ENCODE results near the gene FRMD4B.

FRMD4B gene

DNA sequence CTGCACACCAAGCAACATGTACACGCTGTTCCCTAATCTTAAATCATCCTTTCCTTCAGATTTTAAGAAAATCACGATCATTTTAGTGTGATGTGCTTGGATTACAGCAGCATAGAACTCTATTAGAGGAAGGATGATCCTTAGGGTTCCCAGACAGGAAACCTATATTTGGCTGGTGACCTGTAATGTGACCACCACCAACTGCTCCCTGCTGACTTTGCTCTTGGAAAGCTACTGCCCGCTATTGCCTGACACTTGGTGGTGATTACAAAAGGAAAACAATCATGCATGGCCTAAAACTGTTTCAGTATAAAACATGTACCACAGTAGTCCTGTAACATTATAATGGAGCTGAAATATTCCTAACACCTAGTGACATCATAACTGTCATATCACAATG, 236.3 kb downstream of the FRMD4B start:
- H3K27me3 ChIP-seq (ENCODE audit: insufficient read depth, low read length, poor library complexity, severe bottlenecking): no peaks in the 10 kb centered on the region

DNA sequence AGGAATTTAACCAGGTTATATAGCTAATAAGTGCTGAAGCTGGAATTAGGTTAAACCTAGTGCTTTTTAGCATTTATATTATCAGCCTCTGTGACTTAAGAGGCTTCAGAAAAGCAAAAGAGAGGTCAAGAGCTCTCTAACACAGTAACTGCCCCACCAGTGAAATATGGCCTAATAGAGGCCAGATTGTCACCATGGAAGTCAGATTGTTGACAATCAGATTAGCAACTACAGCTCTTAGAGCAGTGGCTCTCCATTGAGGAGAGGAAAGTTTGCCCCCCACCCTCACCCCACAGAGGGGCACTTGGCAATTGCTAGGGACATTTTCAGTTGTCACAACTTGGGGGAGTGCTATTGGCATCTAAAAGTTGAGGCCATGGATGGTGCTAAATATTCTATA, 240.2 kb downstream of the FRMD4B start:
- H3K79me2 ChIP-seq (ENCODE audit: insufficient read depth, low read length): no peaks in the 10 kb centered on the region
- no peaks in the 10 kb centered on the region for H4K20me1 ChIP-seq (ENCODE audit: insufficient read depth, low read length, poor library complexity, severe bottlenecking)
- no peaks in the 10 kb centered on the region for H3K36me3 ChIP-seq (ENCODE audit: insufficient read depth, low read length)
- no peaks in the 10 kb centered on the region for H3F3A ChIP-seq (ENCODE audit: low read depth)
- H2AFZ ChIP-seq (ENCODE audit: low read length): no peak overlapping the region
- H3K4me1 ChIP-seq (ENCODE audit: insufficient read depth, low read length, poor library complexity, severe bottlenecking): no peaks in the 10 kb centered on the region
- H3K9ac ChIP-seq (ENCODE audit: low read depth, low read length, poor library complexity, severe bottlenecking): no peak overlapping the region
- H3K9me2 ChIP-seq (replicated peaks; ENCODE audit: low read depth, low read length): no peaks in the 10 kb centered on the region
- H3K4me2 ChIP-seq (ENCODE audit: low read depth, low read length, poor library complexity, severe bottlenecking): no peak overlapping the region
- no peak for TF ChIP-seq EZH2phosphoT487 (IDR thresholded peaks at IDR 0.05; ENCODE audit: borderline replicate concordance)
- TF ChIP-seq, protein P1, sequence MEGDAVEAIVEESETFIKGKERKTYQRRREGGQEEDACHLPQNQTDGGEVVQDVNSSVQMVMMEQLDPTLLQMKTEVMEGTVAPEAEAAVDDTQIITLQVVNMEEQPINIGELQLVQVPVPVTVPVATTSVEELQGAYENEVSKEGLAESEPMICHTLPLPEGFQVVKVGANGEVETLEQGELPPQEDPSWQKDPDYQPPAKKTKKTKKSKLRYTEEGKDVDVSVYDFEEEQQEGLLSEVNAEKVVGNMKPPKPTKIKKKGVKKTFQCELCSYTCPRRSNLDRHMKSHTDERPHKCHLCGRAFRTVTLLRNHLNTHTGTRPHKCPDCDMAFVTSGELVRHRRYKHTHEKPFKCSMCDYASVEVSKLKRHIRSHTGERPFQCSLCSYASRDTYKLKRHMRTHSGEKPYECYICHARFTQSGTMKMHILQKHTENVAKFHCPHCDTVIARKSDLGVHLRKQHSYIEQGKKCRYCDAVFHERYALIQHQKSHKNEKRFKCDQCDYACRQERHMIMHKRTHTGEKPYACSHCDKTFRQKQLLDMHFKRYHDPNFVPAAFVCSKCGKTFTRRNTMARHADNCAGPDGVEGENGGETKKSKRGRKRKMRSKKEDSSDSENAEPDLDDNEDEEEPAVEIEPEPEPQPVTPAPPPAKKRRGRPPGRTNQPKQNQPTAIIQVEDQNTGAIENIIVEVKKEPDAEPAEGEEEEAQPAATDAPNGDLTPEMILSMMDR (conservative IDR thresholded peaks at IDR 0.05; ENCODE audit: low read length): no peak
- H3K27me3 ChIP-seq (ENCODE audit: insufficient read depth, low read length, poor library complexity, severe bottlenecking): no peaks in the 10 kb centered on the region
- H3K4me3 ChIP-seq (ENCODE audit: low read length, poor library complexity, severe bottlenecking): no peak overlapping the region
- no peaks in the 10 kb centered on the region for H3K9me3 ChIP-seq (ENCODE audit: insufficient read depth, low read depth, low read length)

More for the DNA sequence above, 236.3 kb downstream of the FRMD4B start:
- no peak overlapping the region for H3K9ac ChIP-seq (ENCODE audit: low read depth, low read length, poor library complexity, severe bottlenecking)
- no peaks in the 10 kb centered on the region for H4K20me1 ChIP-seq (ENCODE audit: insufficient read depth, low read length, poor library complexity, severe bottlenecking)
- H3K9me2 ChIP-seq (replicated peaks; ENCODE audit: low read depth, low read length): no peaks in the 10 kb centered on the region
- no peaks in the 10 kb centered on the region for H3K9me3 ChIP-seq (ENCODE audit: insufficient read depth, low read depth, low read length)
- TF ChIP-seq, protein P1 (conservative IDR thresholded peaks at IDR 0.05; ENCODE audit: low read length): no peak
- TF ChIP-seq EZH2phosphoT487 (IDR thresholded peaks at IDR 0.05; ENCODE audit: borderline replicate concordance): no peak
- no peak overlapping the region for H3K4me3 ChIP-seq (ENCODE audit: low read length, poor library complexity, severe bottlenecking)
- H3K4me2 ChIP-seq (ENCODE audit: low read depth, low read length, poor library complexity, severe bottlenecking): no peak overlapping the region
- H2AFZ ChIP-seq (ENCODE audit: low read length): no peak overlapping the region
- no peaks in the 10 kb centered on the region for H3K36me3 ChIP-seq (ENCODE audit: insufficient read depth, low read length)
- H3K79me2 ChIP-seq (ENCODE audit: insufficient read depth, low read length): no peaks in the 10 kb centered on the region
- no peaks in the 10 kb centered on the region for H3F3A ChIP-seq (ENCODE audit: low read depth)
- no peaks in the 10 kb centered on the region for H3K4me1 ChIP-seq (ENCODE audit: insufficient read depth, low read length, poor library complexity, severe bottlenecking)

DNA sequence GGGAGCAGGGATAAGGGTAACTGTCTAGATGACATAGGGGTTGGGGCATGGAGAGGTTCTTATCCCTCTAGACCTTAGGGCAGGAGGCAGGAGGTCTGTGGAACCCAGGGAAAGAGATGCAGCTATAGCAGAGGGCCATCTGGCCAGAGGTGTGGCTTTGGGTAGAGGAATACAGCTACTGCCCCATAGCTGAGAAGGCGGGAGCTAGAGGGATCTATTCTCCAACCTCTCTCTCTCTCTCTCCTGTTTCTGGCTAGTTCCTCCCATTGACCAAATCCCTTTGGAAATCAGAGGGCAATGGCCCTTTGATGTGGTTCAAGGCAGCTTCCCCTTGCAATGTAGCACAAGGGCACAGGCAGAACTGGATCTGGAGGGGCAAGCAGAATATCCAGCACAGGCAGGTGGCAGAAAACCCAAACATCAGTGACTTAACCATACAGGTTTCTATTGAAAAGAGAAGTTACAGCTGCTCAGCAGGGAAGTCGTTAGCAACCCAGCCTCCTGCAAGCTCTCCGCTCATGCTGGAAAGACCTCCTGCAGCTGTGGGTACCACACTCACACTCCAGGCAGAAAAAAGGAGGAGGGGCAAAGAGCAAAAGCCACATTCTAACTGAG, 241.2 kb downstream of the FRMD4B start:
- Histone ChIP-seq H3K79me2 (ENCODE audit: insufficient read depth, low read length) (no peaks in the 10 kb centered on the region), H3K4me1 (ENCODE audit: insufficient read depth, low read length, poor library complexity, severe bottlenecking) (no peaks in the 10 kb centered on the region), H3K4me2 (ENCODE audit: low read depth, low read length, poor library complexity, severe bottlenecking) (no peak overlapping the region), H3K36me3 (ENCODE audit: insufficient read depth, low read length) (no peaks in the 10 kb centered on the region), H4K20me1 (ENCODE audit: insufficient read depth, low read length, poor library complexity, severe bottlenecking) (no peaks in the 10 kb centered on the region), H3K9me3 (ENCODE audit: insufficient read depth, low read depth, low read length) (no peaks in the 10 kb centered on the region), H3K4me3 (ENCODE audit: low read length, poor library complexity, severe bottlenecking) (no peak overlapping the region), H3K27me3 (ENCODE audit: insufficient read depth, low read length, poor library complexity, severe bottlenecking) (no peaks in the 10 kb centered on the region), H2AFZ (ENCODE audit: low read length) (no peak overlapping the region), H3K9ac (ENCODE audit: low read depth, low read length, poor library complexity, severe bottlenecking) (no peak overlapping the region), H3K9me2 (replicated peaks; ENCODE audit: low read depth, low read length) (no peaks in the 10 kb centered on the region), H3F3A (ENCODE audit: low read depth) (no peaks in the 10 kb centered on the region)
- TF ChIP-seq EZH2phosphoT487 (IDR thresholded peaks at IDR 0.05; ENCODE audit: borderline replicate concordance): no peak
- TF ChIP-seq, protein P1 (conservative IDR thresholded peaks at IDR 0.05; ENCODE audit: low read length): no peak

All from Loucy (cell line).